OCI-LY1 (cell line): Measurements from ENCODE around the gene SYNJ1.

Experiments used
- EZH2 ChIP-seq: fragments of 200-600 bp; sonication (generic), shearing (Covaris generic); IDR thresholded peaks from 2 replicates; pipeline ENCODE4 v1.8.0; 2017; ENCODE audit warnings: borderline replicate concordance, mixed run types, mild to moderate bottlenecking, antibody characterized with exemption, low read length, moderate library complexity, mixed read lengths
- TF ChIP-seq, protein P1 (sequence below): fragments of 200-600 bp; sonication (generic), shearing (Covaris generic); IDR thresholded peaks from 2 replicates; pipeline ENCODE4 v1.5.1; 2017; ENCODE audit warnings: mild to moderate bottlenecking, antibody characterized with exemption, low read length, moderate library complexity, mixed read lengths

DNA sequence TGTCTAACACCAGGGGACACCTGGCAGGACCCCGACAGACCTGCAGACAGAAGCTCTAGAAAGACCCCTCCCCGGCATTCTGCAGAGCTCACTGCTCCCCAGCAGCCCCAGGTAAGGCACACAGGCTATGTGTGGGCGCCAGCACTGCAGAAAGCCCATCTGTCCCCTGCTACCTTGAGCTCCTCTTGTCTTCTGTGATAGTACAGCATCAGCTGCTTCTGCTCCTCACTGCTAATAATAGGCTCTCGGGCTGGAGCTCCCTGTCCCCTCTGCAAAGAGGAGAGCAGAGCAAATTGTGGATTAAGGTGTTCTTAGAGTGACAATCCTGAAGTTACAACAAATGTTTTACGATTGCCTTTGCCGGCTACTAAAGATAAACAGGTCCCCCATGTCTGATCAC, 125.7 kb downstream of the SYNJ1 start:
- TF ChIP-seq EZH2, result no peak
- TF ChIP-seq, protein P1, sequence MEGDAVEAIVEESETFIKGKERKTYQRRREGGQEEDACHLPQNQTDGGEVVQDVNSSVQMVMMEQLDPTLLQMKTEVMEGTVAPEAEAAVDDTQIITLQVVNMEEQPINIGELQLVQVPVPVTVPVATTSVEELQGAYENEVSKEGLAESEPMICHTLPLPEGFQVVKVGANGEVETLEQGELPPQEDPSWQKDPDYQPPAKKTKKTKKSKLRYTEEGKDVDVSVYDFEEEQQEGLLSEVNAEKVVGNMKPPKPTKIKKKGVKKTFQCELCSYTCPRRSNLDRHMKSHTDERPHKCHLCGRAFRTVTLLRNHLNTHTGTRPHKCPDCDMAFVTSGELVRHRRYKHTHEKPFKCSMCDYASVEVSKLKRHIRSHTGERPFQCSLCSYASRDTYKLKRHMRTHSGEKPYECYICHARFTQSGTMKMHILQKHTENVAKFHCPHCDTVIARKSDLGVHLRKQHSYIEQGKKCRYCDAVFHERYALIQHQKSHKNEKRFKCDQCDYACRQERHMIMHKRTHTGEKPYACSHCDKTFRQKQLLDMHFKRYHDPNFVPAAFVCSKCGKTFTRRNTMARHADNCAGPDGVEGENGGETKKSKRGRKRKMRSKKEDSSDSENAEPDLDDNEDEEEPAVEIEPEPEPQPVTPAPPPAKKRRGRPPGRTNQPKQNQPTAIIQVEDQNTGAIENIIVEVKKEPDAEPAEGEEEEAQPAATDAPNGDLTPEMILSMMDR, result no peak
